GM20000 (cell line): ENCODE measurements around the gene SLC6A19.

ENCODE experiments used
- DNase-seq: peaks from one replicate; pipeline ENCODE4 v3.0.0; 2012; ENCODE audit warnings: low spot score
- CTCF ChIP-seq: IDR thresholded peaks from 2 replicates; pipeline ENCODE4 v1.5.1; 2012; ENCODE audit warnings: mild to moderate bottlenecking, control low read depth; ENCODE audit errors: extremely low read depth, missing control alignments

The SLC6A19 gene

DNA sequence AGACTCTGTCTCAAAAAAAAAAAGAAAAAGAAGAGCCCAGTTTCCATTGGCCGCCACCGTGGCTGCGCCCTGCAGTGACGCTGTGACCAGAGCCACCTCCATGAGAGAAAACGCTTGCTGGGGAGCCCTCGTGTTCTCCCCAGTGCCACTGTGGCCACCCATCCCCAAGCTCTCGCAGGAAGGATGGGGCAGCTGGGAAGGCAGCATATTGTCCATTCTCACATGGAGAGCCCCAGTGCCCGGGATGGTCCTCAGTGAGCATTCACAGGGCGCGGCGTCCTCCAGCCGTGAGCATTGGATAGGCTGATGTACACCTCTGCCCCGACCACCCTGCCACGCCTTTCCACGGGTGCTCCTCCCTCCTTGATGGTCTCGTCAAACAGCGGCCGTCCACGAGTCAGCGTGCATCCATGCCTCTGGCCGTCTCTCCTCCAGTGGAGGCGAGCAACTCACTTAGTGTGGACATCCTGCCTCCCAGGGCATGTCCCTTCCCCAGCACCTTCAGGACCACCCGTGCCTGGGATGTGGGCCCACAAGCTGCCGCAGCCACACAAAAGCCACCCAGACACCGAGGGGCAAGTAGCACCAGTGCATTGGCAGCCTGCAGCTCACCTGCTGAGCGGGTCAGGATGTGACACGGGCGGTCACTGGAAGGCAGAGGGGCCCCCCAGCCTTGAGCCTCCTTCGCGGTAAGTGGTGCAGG, 23.4 kb upstream of the SLC6A19 start:
- no peak for DNase-seq
- no peak for TF ChIP-seq CTCF

DNA sequence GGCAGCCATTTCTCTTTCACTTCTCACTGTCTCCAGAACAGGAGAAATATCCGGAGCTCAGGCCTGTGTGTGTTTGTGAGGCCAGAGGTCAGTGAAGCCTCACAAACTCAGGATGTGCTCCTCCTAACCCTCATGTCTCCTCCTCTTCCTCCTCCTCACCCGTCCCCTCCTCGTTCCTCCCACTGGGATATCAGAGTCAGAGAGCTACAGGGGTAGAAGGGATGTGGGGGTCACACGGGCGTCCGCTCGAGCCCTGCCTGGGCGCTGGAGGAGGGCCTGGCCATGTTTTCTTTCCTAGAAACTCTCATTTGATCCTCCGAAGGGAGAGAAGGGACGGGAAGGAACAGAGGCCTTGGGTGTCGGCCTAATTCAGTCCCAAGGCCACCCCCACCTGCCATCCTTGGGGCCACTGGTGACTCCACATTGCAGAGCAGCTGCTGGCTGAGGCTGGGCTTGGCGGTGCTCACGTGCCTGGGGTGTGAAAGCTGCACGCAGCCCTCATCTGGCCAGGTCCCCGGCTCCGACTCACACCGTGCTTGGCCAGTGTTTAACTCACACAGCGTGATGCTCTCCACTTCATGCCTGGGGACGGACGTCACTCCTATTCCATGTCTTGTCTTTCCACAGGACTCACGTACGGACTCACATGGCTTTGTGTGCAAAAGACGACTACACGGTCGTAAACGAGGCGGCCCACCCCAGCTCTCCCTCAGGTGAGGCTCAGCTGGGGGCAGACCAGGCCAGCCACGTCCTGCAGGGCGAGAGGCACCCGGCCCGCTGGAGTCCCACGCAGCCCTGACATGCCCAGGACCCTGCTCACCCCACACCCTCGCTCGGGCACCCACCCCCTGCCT, 22.6 kb upstream of the SLC6A19 start:
- no peak for DNase-seq
- TF ChIP-seq CTCF, result no peak

- no peak for TF ChIP-seq CTCF
- no peak for DNase-seq
Observed at GRCh38 chr5:1179383-1179715, 22.0 kb upstream of the SLC6A19 start.

DNA sequence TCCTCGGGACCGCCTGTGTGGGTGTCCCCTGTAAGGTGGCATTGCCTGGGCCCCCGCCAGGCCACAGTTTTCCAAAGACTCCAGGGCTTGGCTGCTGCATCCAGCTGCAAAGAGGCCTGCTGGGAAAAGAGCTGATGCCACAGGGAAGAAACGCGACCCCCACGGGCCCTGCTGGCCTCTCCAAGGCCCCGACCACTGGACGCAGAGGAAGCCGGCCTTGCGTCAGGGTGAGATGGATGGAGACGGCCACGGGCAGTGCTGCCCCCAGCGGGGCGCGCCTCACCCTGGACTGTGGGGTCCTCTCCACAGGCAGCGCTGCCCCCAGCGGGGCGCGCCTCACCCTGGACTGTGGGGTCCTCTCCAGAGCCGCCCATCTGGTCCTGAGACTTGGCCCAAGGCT, 21.3 kb upstream of the SLC6A19 start:
- no peak for DNase-seq
- no peak for TF ChIP-seq CTCF

DNA sequence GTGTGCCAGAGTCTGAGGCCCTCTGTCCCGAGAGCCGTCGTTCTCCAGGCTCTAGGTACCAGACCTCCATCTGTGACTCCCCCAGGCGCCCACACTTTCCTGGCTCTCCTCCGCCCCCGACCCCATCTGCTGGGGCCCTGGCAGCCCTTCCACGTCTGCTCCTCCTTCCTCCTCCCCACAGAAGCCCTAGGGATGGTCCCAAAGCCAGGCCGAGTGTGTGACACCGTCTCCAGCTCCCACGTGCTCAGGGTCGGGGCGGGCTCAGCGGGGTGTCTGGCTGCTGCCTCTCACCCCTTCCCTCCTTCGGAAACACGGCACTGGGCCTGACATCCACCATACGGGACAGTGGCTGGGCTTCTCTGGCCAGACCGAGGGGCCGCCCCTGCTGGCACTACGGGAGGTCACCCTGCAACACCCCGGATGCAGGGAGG, 20.5 kb upstream of the SLC6A19 start:
- no peak for TF ChIP-seq CTCF

DNA sequence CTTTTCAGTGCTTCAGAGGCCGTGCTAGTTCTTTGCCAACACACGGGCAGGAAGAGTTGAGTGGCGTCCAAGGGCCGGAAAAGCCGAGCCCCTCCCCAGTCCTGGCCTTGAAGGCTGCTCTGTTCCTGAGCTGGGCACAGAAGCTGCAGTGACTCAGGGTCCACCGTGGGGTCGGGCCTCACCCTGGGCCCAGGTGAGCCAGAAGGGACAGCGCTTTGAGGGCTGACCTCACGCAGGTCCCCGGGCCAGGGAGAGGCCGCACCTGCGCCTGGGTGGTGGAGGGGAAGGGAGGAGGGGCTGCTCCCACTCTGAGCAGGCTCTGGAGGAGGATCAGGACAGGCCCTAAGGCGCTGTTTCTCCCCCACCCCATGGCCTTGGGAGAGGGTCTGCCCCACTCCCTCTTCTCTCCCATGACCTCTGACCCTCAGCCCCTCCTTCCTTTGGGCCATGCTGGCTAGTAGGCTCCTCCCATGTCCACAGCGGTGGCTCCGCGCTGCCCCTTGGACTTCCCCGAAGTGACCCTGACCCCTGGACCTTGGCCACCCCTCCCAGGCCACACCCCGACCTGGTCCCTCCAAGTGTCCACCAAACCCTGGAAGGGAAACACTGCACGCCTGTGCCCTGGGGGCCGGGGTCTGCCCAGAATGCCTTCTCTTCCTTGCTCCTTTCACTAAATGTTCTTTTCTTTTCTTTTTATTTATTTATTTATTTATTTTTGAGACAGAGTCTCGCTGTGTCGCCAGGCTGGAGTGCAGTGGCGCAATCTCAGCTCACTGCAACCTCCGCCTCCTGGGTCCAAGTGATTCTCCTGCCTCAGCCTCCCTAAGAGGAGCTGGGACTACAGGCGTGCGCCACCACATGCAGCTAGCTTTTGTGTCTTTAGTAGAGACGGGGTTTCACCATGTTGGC, 19.7 kb upstream of the SLC6A19 start:
- no peak for DNase-seq
- TF ChIP-seq CTCF, result no peak

More for the DNA sequence above, 20.5 kb upstream of the SLC6A19 start:
- no peak for DNase-seq

DNA sequence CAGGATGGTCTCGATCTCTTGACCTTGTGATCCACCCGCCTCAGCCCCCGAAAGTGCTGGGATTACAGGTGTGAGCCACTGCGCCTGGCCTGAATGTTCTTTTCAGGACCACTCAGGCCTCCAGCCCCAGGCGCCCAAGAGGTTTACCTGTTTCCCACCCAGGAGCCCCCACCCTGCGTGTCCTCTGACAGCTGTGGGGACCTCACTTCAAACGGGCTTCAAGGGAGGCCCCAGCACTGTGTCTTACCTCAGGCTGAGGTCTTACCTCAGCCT, 19.1 kb upstream of the SLC6A19 start:
- no peak for DNase-seq
- TF ChIP-seq CTCF, result no peak
